GM19238 (cell line): ENCODE data around the gene TLCD3B.

Source experiments
- DNase-seq: peaks from one replicate; pipeline ENCODE4 v3.0.0; 2011; ENCODE audit warnings: low spot score; ENCODE audit not compliant: insufficient read length

Gene TLCD3B, protein sequence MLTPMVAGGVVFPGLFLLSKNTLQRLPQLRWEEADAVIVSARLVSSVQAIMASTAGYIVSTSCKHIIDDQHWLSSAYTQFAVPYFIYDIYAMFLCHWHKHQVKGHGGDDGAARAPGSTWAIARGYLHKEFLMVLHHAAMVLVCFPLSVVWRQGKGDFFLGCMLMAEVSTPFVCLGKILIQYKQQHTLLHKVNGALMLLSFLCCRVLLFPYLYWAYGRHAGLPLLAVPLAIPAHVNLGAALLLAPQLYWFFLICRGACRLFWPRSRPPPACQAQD

DNA sequence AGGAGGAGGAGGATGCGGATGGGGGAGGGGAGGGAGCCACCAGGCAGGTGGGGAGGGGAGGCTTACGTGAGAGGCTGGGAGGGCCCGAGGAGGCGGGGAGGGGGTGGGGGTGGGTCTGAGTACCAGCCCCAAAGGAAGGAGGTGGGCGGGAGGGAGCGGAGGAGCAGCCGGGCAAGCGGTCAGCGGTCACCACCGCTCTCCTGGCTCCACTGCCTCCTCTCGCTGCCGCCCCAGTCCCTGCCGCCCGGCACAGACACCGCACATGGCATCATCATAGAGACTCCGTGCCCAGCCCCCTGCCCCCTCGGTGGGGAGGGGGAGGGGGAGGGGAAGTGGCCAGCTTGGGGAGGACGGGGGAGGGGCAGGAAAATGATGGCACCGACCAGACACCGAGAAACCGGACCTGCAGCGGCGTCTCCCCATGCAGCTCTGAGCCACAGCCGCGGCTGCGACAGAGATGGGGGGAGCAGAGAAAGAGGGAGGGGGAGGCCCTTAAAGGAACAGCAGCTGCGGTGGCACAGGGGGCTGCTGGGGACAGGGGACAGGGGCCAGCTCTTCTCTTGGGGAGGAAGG lies at the start of gene TLCD3B:
Gene TLCD3B, minus strand, starts transcription at position 431 of the 573 bp plus-strand sequence. CDS start 744 bp downstream, outside the sequence.
- DNase-seq = no peak

DNA sequence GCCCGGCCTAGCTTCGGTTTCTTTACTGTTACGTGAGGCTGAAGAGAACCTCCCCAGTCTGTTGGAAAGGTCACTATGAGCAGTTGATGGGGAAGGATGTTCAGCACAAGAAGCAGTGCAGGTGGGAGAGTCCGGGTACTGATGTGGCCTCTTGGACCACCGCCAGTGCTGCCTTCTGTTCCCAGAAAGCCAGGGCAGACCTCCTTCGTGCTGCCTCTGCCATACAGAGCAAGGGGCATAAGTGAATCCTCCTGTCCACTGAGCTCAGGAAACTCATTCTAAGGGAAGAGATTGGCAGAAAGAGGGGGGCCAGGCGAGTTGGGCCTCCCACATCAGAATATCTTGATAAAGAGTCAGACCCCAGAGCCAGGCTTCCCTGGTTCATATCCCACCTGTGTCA lies 48.4 kb upstream of the TLCD3B start:
- DNase-seq = no peak

DNA sequence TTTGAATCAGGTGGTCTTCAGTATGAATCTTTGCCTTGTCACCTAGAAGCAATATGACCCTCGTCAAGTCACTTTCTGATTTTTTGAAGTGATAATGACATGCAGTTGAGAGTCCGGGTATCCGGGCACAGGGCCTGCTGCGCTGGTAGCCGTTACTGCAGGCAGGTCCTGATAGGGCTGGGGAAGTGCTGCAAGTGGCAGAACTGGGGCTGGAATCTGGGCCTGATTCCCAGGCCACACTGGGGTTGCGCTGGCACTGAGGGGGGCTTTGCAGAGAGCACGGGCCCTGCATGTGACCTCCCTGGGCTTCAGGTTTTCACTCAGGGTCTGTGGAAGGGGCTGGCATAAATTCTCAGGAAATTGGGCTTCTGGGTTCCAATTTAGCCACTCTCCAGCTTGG lies 47.7 kb upstream of the TLCD3B start:
- DNase-seq = no peak

DNA sequence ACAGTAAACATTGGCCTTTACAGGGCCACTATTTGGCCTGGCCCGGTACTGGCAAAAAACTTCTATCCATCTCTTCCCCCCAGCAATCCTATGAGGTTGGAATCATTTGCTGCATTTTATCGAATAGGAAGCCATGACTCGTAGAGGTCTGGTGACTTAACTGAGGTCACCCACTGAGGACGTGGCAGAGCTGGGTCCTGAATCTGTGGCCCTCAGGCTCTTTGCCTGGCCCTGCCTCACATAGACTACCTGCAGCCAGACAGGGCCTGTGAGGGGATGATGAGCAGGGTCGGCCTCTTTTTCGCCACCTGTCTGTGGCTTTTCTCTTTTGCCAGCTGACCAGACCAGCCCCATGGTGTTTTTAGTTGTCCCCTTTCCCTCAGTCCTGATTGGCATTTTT lies 46.6 kb upstream of the TLCD3B start:
- no peak for DNase-seq

DNA sequence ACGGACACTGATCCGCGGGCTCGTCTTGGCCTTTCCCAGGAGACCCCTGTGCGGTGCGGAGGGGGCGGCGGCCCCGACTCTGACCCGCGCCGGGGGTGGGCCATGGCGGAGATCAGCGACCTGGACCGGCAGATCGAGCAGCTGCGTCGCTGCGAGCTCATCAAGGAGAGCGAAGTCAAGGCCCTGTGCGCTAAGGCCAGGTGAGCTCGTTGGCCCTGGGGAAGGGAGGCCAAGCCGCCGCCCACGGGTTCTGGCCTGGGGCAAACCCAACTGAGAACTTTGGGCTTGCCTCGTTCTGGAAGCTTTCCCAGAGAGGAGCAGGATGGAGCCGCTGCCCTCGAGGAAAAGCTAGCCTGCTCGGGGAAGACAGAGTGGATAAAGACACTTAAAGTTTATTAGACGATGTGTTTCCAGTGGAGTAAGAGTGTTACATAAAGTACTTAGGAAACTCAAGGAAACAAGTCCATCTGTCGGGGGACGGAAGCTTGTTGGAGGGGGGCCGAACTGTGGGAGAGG lies 45.3 kb upstream of the TLCD3B start:
- DNase-seq = no peak

DNA sequence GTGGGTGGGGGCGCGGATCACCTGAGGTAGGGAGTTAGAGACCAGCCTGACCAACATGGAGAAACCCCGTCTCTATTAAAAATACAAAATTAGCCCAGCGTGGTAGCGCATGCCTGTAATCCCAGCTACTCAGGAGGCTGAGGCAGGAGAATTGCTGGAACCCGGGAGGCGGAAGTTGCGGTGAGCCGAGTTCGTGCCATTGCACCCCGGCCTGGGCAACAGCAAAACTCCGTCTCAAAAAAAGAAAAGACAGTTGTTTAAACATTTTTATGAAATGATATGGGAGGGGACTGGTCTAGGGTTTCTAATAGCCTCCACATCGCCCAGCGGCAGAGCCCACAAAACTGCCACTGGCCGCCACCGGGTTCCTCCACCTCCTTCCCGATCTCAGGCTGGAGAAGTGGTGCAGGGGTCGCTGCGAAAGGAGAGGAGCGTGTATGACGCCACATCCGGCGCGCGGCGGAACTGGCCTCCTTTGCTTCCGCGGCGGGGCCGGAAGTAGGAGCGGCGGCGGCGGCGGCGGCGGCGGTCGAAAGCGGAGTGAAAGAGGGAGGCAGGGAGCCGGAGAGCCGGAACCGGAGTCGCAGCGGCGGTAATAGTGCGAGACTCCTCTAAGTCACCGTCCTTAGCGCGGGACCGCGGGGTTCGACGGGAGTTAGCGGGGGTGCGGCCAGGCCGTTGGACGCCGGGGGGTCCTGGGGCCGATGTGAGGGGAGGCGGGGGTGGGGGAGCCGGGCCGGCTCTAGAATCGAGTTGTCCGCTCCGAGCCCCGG lies 44.6 kb upstream of the TLCD3B start, which contains the start of gene PPP4C:
Gene PPP4C, plus strand, starts transcription at position 492 of the 773 bp plus-strand sequence. CDS start 384 bp downstream, outside the sequence.
- DNase-seq = peak; percentile 97

DNA sequence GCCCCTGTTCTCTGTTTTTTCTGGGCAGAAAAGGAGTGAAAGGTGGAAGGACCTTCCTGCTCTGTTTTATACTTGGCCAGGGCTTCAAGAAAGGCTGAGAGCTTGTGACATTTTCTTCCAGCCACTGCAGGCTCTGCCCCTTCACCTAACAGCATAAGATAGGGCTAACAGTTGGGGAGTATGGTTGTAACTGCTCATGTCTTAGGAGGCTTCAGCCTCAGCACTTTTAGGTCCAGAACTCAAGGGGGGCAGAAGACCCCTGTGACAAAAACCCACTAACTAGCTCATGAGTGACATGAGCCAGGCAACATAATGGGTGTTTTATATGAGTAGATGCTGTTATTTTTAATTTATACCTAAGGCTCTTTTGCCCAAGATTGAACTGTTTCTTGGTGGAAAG lies 39.4 kb upstream of the TLCD3B start:
- DNase-seq = no peak

DNA sequence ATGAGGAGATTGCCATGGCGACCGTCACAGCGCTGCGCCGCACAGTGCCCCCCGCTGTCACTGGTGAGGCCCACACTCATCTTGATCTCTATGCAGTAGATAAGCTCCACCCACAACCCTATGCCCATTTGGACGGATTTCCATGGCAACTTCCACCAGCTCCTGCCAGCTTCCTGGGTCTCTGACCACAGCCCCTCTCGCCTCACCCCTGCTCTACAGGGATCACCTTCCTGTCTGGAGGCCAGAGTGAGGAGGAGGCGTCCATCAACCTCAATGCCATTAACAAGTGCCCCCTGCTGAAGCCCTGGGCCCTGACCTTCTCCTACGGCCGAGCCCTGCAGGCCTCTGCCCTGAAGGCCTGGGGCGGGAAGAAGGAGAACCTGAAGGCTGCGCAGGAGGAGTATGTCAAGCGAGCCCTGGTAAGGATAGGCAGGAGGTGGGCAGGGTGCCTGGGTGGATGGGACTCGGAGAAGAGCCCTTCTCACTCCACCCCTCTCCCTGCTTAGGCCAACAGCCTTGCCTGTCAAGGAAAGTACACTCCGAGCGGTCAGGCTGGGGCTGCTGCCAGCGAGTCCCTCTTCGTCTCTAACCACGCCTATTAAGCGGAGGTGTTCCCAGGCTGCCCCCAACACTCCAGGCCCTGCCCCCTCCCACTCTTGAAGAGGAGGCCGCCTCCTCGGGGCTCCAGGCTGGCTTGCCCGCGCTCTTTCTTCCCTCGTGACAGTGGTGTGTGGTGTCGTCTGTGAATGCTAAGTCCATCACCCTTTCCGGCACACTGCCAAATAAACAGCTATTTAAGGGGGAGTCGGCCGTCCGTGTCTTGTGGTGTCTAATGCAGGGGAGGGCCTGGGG lies 38.8 kb upstream of the TLCD3B start:
- DNase-seq = no peak

DNA sequence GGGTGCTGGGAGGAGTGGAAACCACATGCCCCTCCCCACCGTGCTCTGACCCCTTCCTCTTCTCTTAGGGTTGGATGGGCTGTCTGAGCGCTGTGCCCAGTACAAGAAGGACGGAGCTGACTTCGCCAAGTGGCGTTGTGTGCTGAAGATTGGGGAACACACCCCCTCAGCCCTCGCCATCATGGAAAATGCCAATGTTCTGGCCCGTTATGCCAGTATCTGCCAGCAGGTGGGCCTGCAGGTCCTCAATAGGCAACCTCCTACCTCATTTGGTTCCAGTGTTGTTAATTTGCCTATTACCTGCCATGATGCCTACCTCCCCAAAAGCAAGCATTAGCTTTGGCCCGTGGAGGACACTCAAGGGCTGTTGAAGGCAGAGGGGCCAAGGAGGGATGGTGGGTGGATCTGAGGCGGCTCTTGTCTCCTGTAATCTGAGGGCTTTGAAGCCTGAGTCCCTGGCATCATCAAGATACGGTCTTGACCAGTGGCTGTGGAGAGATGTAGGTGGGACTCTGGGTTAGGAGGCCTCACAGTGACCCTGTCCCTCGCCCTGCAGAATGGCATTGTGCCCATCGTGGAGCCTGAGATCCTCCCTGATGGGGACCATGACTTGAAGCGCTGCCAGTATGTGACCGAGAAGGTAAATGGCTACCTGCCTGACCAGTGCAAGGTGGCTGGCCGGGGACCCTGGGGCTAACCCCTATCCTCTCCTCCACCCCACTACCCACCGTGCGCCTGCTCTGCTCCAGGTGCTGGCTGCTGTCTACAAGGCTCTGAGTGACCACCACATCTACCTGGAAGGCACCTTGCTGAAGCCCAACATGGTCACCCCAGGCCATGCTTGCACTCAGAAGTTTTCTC lies 37.9 kb upstream of the TLCD3B start:
- DNase-seq = no peak

DNA sequence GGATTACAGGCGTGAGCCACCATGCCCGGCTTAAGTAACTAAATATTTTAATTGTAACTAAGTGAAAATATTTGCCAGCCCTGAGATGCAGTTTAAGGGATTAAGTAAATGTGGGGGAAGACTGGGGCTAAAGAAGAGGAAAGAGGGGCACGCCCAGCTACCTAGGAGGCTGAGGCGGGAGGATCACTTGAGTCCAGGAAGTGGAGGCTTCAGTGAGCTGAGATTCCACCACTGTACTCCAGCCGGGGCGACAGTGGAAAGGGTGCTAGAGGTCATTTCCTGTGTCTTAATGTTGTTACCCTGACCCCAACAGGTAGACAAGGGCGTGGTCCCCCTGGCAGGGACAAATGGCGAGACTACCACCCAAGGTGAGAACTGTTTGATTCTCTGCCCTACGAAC lies 37.3 kb upstream of the TLCD3B start:
- no peak for DNase-seq

DNA sequence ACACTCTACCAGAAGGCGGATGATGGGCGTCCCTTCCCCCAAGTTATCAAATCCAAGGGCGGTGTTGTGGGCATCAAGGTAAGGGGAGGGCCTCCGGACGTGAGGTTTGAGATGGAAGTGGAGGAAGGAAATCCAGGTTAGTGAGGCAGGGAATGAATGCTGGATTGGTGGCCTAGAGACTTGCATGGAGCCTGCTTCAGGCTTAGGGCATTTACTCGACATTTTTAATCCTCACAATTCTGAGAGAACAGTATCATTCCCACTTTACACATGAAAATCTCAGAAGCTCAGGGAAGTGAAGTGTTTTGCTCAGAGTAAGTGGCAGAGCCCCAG lies 36.5 kb upstream of the TLCD3B start:
- no peak for DNase-seq

DNA sequence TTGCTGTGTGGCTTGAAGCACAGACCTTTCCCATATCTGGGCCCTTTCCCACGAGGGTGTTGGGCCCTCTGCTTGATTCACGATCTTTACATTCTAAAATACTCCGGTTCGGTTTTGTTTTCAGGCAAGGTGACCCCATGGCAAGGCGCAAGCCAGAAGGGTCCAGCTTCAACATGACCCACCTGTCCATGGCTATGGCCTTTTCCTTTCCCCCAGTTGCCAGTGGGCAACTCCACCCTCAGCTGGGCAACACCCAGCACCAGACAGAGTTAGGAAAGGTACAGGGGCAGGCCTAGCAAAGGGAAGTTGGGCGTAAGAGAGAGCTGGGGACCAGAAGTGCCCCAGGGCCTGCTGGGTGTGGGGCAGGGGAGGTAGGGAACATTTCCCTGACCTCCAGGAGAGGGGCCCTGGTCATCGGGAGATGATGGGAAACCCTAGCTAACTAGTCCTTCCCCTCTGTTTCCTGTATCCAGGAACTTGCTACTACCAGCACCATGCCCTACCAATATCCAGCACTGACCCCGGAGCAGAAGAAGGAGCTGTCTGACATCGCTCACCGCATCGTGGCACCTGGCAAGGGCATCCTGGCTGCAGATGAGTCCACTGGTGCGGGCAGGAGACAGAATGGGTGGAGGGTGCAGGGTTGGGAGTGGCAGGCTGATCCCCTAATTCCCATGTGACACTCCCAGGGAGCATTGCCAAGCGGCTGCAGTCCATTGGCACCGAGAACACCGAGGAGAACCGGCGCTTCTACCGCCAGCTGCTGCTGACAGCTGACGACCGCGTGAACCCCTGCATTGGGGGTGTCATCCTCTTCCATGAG lies 35.9 kb upstream of the TLCD3B start:
- DNase-seq = no peak

DNA sequence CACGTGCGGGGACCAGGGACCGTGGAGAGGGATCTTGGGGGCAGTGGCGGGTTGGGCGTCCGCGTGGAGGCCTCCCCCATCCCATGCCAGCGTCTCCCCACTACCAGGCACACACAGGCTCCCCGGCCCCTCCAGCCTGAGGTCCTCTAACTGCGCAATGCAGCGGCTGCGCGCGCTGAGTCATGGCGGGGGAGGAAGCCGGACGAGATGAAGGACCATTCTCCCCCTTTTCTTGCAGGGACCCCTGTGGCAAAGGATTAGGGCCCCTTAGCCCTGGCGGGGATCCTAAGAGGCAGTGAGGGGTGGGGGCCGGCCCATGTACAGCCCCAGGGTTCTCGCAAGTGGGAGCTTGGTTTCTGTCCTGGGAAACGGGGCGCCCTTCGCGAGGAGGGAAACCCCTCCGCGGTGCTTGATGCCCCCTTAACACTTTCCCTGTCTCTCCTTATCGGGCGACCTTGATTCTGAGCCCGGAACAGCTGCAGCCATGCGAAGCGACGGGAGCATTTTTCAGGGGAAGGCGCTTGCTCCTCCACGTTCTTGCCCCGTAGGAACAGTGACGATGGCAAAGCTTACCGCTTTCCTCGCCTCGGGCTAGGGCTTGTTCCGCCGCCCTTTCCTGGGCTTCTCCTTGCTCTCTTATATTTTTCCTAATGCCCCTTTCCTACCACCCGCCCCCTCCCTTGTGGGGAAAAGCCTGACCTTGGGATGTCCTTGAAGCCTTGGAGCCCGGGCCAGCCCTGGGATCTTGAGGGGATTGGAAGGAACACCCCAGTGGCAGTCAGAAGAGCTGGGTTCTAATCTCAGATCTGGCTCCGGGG lies 35.1 kb upstream of the TLCD3B start:
- no peak for DNase-seq

DNA sequence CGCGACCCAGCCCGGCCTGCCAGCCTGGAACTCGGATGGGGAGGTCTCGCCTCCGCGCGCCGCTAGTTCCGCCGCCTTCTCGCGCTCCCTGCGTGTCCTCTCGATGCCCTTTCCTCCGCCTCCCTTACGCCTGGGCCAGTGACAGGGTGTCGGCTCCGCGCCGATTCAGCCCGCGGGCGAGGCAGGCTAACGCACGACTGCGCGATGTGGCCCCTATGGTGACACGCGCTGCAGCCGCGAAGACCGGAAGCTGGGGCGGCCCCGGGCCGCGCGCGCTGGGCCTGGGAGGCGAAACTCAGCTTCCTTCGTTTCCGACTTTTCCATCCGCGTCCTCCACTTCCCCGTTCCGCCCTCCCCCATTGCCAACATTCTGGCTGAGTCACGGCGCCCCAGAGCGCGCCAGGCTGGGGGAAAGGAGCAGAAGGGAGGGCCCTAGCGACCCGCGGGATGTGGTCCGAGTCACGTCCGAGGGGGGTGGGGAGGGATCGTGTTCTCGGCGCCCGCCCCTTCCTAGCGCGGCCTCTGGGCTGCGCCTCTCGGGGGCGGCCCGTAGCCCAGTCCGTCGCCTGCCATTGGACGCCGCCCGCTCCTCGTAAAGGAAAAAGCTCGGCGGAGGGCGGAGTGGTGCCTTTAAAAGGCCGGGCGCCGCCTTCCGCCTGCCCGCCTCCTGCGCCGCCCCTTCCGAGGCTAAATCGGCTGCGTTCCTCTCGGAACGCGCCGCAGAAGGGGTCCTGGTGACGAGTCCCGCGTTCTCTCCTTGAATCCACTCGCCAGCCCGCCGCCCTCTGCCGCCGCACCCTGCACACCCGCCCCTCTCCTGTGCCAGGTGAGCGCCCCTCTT lies 34.3 kb upstream of the TLCD3B start, which contains the start of gene ALDOA:
Gene ALDOA, plus strand, starts transcription at position 659 of the 841 bp plus-strand sequence. CDS start 1,138 bp downstream, outside the sequence.
- DNase-seq = peak; percentile 94

DNA sequence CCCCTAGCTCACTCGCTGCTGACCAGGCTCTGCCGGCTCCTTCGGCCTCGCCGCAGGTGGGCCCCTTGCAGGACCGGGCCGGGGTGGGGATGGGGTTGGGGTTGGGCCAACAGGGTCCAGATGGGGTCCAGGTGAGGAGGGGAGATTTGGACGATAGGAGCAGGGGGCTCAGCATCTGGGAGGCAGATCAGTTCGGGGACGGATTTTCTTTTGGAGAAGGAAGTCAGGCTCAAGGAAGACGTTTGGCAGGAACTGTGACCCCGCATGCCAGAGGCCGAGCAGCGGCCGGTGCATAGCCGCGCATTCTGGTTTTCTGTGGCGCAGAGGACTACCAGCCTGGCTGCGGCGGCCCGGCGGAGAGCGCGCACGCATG lies 33.6 kb upstream of the TLCD3B start:
- DNase-seq = no peak

DNA sequence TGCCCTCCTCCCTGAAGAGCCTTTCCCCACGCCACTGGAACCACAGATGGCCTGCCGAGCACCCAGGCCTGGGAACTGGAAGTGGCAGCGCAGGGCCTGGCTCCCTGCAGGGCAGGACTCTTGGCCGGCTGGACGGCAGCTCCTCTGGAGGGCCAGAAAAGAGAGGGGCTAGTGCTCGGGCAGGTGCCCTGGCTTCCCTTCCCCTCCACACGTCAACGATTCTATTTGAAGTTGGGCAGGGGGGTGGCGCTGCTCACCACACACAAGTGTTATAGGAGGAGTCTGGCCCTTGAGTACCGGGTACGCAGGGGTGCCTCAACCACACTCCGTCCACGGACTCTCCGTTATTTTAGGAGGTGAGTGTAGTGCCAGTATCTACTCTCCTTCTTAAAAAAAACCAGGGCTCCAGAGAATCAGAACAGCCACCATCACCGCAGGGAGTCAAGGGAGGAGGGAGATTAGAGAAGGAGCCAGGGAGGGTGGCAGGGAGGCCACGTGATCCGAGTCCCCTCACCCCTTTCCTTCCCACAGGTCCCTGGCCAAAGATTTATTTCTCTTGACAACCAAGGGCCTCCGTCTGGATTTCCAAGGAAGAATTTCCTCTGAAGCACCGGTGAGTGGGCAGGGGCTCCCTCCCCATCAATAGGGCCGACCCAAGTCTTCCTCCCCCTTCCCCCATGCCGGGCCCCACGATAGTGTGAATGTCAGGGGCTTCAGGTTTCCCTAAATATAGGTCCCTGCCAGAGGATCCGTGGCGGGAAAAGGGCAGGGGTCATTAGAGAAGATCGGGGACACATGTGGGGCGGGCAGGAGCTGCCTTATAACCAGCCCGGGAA lies 33.0 kb upstream of the TLCD3B start:
- DNase-seq = peak; percentile 71
